IPS-11a (cell line): Measurements from ENCODE around the gene TMEM182.

Source experiments
- H3K4me3 ChIP-seq: one replicate; pipeline ENCODE4 v1.5.1; 2013; ENCODE audit warnings: low read depth, low read length, control low read depth

The TMEM182 gene, protein sequence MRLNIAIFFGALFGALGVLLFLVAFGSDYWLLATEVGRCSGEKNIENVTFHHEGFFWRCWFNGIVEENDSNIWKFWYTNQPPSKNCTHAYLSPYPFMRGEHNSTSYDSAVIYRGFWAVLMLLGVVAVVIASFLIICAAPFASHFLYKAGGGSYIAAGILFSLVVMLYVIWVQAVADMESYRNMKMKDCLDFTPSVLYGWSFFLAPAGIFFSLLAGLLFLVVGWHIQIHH

DNA sequence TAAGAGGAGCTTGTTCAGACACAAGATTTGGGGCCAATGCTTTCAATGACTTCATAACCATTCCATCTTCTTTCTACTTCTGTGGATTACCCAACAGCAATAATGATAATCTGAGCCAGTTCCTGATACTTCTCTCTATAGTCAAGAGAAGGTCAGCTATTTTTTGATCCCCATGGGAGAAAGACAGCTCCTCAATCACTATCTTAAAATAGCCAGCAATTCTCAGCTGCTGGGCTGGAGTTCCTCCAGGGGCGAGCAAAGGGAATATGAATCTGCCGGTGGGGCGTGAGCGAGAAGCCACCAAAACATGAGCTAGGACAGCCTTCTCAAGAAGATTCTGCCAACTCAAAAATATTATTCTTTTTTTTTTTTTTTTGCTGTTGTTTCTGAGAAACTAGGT lies at the start of gene TMEM182:
Gene TMEM182 (plus strand): TSS at position 269 of the 400 bp plus-strand sequence. CDS start 187 bp downstream, outside the sequence.
- no peak within 1 kb of the TSS for H3K4me3 ChIP-seq

DNA sequence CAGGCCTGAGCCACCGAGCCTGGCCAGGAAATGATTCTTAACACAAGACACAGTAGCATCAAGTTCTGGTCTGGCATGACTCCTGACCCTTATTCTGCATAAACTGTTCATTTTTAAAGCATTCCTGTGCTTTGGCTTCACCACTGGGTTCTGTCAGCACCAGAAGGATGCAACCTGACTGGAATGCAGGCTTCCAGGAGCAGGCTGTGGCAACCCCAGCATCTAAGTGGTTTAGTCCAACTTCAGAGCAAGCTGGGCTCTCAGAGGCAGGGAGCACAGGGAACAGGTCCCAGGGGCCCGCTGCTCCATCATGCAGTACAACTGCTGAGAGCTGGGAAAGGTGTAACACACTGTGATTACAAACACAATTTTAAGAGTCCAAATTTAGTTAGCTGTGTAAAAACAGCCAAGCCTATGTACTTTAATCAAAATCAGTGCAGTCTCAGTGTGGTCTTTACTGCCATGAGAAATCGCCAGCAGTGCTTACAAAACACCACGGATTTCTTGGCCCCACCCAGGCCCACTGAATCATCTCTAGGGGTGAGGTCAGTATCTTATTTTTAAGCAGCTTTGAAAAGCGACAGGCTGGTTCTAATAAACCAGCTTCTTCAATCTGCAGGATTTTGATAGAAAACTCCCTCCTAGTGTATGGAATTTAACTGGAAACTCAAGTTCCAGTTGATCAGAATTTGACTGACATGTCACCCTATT lies 44.4 kb upstream of the TMEM182 start:
- H3K4me3 ChIP-seq, result no peak overlapping the region

DNA sequence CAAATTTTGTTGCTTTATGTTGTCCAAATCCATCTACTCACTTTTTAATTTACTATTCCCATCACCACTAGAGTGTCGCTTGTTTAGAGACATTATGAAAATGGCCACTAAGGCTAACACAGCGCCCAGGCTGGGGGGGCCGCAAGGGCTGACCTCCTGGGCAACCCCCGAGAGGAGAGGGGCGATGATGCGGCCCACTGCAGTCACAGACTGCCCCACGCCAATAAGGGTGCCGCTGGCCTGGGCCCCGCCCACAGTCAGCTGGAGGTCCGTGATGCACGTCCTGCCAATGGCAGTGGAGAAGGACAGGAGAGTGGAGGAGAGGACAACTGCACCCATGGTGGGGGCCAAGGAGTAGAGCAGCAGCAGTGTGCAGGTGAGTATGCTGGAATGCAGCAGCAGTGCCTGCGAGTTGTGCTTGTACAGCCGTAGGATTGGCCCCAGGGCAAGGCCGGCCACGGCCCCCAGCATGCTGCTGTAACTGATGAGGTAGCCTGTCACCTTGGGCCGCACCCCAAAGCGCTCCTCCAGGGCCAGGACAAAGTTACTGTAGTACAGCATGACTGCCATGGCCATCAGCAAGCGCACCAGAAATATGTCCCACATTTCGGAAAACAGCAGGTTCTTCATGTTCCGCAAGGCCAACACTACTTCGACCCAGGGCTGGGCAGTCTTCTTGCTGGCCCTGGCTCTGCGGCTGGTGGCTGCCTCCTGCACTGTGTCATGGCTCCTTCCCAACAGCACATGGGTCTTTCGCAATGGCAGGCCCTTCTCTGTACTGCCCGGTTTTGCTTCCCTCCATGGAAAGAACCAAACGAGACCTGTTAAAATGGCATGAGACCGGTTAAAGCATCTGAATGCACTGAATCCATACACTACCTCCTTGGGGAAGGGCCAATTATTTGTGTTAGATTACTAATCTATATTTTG lies 43.2 kb upstream of the TMEM182 start:
- no peak overlapping the region for H3K4me3 ChIP-seq

DNA sequence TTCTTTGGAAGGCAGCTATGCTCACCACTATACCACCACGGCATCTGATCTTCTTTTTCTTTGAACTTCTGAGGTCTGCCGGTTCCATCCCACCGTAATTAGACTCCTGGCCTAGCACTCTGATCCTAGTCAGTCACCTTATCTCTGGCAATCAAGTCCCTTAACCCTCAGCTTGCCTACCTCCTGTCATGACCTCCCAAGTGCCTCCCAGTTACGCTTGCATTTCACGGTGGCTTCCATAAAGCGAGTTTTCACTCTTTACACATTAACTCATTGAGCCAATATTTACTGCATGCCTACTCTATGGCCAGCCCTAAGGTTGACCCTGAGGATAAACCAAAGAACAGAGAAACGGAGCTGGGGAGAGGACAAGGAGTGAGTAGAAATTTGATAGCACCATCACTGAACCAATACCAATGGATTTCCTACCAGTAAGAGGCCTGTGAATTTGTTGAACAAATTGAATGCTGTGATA lies 37.8 kb upstream of the TMEM182 start:
- no peak overlapping the region for H3K4me3 ChIP-seq

DNA sequence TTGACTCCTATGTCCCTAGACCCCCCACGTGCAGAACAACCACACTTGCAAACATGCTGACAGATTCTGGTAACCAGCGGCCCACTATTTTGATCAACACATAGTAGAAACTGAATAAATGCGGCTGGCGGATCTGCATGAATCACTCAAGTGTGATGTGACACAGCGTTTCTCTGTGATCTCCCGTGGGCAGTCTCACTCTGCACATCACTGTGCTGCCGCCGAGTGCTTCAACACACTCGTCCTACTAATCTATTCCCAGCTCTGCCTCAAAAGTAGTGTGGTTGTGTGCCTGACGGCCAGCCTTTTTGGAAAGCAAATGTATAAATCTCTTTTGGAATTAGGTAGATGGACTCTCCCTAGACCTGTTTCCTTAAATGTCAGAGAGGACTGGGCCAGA lies 37.3 kb upstream of the TMEM182 start:
- no peak overlapping the region for H3K4me3 ChIP-seq

DNA sequence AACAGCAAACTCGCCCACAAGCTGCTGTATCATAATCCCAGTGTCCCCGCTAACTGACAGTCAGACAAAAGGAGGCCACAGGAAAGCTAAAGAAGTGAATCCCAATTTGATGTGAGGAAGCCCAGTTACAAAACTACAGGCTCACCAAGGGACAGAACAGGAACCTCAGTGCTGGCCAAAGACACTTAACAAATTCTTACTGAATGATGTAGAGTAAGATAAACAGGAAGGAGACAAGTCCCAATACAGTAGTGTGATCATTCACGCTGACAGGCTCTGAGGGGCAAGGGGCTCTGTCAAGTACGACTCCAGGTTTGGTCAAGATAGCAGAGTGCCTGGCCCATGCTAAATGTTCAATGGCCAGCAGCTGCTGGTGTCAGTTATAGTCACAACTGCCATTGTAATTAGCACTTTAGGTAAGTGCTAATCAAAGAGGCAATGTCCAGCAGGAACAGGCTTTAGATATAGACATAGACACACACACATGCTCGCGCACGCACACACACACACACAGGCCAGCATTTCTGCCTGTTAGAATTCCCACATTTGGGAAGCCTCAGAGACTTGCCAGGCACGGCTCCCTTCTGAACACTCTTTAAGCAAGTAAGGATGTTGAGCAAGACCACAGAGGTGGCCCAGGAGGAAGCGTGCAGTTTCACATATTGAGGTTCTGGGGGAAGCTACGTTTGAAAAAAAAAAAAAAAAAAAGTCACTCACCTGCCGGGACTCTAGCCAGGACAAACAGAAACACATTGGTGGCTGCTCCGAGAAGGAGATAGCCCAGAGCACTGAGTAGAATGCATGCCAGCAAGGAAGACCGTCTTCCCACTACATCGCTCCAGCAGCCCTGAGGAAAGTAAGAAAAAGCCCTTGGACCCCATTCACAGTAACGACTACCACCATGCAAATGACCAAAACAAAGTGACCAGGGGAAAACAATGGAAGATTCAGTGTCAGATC lies 35.4 kb upstream of the TMEM182 start:
- no peak overlapping the region for H3K4me3 ChIP-seq

DNA sequence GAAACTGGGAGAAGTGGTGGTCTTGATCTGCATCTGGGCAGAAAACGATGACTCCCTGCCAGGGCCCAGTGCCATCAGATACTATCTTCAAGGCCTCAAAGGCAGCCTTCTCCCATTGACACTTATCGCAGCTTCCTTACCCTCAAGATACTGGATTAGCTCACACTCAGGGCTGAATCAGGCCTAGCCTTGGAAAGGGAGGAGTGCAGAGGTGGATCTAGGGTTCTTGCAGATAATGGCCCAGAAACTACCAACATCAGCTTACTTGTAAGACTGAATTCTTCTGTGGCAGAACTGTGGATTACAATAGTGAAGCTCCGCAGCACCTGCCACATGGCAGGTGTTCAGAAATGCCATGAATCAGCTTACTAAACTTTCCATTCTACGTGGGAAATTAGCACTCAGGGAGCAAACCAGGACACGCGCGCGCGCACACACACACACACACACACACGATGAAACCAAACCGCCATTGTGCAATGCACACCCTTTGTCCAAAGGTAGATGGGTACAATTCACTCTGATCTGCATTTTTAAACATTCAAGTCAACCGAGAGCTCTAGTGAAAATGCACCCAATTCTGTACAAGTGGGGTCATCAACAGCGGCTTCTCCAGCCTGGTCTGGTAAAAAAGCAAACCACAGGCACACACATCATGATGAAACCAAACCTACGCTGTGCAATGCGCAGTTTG lies 26.3 kb upstream of the TMEM182 start:
- peak overlapping the region; percentile 89 for H3K4me3 ChIP-seq

DNA sequence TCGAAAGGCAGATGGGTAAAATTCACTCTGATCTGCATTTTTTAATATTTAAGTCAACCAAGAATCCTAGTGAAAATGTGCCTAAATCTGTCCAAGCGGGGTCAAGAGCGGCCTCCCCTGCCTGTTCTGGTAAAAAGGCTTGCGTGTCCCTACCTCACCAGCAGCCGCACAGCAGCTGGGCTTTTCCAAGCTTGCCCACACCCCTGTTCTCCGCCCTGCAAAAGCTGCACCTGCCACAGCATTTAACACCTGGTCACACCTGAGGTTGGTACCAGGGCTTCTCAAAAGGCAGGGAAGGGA lies 25.8 kb upstream of the TMEM182 start:
- peak overlapping the region; percentile 89 for H3K4me3 ChIP-seq

DNA sequence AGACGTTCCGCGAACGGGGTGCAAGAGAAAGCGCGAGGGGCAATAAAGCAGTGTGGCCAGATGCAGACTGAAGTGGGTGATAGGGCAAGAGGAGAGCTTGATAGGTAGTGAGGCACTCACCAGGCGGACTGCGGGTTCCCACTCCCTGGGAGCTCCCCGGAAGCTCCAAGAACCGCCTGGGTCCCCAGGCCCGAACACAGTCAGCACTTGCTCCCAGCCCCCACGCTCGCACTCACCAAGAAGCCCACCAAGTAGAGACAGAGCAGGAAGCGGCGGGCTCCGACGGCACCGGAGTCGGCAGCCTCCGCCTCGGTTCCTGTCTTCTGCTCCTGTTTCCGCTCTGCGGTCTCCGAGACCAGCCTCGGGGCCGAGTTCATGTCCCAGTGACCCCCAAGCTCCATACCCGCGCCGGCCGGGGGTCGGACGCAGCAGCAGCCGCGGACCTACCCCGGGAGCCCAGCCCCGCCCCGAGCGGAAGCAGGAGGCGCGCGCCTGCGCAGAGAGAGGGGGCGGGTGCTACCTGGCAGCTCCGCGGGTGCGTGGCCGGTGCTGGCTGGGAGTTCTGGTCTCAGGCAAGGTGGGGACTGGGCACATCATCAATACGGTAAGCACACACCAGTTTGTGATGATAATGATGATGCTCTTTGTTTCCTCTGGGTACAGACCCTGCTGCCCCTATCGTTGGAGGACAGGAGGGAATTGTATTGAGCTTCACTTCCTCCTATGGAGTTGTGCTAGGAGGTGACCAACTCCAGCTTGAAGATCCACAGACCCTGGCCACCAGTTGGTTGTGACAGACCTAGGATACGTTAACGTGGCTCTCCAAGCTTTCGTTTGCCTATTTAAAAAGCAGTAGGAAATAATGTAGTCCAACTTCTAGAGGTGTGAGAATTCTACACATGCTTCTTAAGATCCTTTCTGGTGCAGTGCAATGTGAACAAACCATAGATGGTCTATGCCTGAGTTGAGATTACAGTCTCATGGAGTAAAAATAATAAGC lies 25.1 kb upstream of the TMEM182 start:
- peak overlapping the region; percentile 89 for H3K4me3 ChIP-seq

DNA sequence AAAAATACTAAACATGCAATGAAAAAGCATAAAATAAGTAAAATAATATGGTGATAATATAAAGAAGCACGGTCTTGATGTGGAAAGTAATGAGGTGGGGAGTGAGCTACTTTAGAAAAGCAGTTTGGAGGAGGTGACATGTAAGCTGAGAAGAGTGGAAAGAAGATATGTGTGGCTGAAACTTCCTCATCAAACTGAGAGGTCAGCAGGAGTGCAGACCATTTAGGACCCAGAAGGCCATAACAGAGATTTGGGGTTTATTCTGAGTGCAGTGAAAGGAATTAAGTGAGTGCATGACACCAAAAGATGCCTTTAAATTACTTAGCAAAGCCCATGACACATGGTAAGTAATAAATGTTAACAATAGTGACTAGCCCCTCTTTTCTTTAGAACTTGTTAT lies 24.4 kb upstream of the TMEM182 start:
- H3K4me3 ChIP-seq, result peak overlapping the region; percentile 89

DNA sequence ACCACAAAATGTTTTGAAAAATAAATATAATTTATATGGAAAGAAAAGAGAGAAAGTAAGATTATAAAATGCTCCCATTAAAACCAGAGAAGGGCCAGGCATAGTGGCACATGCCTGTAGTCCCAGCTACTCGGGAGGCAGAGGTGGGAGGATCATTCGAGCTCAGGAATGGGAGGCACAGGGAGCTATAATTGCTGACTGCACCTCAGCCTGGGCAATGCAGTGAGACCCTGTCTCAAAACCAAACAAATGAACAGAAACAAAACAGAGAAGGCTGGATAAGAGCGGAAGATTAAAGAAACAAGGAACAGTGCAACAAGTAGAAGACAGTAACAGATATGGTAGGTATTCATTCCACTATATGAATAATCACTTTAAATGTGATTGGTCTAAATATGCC lies 18.6 kb upstream of the TMEM182 start:
- no peak overlapping the region for H3K4me3 ChIP-seq

DNA sequence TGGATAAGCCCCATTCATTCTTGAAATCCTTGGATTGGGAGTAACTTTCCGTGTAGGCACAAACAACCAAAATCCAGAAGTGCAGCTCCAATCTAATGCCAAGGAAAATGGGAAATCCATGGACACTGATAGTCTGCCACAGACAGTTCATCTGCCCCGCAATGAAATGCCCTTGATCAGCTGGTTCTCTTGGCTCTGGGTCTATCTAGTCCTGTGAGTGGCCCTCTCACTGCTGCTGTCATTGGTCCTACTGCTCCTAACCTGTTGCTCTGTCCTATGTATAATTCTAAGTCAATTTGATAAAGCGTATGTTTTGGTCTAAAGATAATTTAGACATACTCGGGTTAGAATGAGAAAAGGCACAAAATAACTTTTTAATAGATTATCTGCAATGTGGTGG lies 13.7 kb upstream of the TMEM182 start:
- no peak overlapping the region for H3K4me3 ChIP-seq

DNA sequence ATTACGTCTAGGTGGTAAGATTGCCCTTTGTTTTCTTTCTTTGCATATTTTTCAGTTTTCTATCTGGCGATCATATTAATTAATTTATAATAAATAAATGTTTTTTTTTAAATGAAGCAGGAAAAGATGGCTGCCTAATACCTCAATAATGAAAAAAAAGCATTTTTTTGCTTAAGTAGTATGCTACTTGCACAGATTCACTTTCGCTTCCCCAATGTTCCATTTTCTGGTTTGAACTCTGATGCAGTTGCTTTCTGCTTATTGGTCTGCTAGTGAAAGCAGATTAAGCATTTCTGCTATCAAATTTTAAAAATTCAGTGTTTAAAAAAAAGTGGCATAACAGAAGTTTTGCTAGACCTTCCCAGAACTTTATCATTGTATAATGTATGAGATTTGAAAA lies 11.9 kb upstream of the TMEM182 start:
- H3K4me3 ChIP-seq, result no peak overlapping the region

DNA sequence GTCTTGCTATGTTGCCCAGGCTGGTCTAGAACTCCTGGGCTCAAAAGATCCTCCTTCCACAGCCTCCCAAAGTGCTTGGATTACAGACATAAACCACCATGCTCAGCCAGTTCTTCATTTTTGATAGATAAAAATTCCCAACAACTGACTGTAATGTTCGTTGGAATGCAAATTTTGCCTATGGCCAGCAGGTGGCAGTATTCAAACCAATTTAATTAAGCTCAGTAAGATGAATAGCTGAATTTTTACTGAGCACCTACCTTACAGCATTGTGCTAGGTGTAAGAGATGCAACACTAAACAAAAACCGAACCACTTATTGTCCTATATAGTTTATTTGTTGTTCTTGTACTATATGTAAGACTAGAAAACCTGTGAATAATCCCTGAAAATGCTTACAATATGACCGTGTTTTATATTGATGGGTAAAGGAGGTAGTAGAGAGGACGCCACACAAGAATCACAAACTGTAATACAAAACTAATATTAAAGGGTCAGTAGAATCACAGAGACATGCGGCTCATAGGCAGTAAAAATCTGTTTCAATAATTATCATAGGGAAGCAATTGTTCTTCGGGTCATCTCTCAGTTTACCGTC lies 8.2 kb upstream of the TMEM182 start:
- H3K4me3 ChIP-seq, result no peak overlapping the region

DNA sequence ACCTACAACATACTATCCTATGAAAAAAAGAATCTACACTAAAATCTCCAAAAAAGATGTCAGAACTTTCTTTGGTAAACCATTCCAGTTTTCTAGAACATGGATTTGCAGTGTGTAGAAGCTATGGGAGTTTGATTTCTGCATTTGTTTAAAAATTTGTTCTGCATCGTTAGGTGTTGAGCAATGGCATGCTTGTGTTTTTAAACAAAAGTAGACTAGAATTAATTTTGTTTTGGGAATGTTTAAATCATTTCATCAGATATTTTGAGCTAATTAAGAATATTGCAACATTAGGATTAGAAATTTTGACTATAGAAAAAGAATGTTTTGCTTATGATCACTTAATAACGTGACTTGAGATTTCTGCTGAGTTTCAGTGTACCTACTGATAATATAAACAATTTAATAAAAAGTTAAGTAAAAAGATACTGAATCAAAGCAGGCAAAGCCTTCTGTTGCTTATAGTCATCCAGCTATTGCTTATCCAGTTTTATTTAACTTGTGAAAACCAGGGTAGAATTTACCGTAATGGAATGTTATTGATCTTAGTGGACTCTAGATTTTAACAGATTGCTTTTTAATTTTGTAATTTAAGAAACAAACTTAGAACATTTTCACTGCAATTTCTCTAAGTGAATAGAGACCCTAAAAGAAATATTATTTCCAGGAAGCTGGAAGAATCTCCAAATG lies 7.2 kb upstream of the TMEM182 start:
- no peak overlapping the region for H3K4me3 ChIP-seq

DNA sequence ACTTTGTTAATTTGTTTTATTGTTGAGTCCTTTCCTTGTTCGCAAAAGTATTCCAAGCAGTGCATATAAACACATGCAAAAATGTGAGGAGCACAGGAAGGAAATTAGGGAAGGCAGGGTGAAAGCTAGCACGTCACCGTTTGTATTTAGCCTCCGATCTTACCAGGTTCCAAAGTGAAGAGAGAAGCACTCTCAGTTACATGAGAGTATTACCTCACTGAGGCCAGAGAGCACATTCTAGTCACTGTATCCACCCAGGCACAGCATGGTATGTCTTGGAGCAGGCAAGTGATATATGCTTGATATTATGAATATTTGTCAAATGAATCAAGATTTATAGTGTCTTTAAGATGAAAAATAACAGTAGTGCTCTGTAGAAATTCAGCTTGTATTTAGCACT lies 6.5 kb upstream of the TMEM182 start:
- H3K4me3 ChIP-seq, result no peak overlapping the region

DNA sequence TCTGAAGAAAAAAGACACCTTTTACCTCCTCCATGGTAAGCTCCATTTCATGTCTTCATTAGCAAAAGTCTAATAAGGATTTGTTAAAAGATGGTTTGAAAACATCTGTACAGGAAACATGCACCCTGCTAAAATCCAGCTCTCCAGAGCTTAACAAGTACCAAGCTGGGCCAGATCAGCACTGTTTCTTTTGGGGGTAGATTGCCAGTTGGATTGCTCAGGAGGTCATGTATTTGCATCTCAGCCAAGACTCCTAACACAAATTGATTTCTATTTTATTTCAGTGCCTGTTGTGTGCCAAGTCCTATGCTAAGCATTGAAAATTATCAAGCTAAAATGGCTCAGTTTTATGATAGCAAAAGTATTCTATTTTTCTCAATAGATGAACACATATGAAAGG lies 3.4 kb upstream of the TMEM182 start:
- no peak overlapping the region for H3K4me3 ChIP-seq

DNA sequence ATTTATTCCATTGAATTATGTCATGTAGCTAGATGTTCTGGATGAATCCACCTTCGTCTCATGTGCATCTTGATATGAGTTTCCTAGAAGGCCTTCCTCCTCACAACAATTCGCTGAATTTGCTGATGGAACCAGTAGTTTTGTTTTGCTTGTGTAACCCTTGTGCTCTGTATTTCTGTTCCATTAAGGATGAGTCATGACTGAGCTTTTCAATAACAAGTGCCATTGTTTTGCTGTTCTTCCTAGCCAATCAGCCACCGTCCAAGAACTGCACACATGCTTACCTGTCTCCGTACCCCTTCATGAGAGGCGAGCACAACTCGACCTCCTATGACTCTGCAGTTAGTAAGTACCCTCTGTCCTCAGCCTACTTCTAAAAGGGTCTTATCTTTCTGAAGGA lies 2.3 kb downstream of the TMEM182 start:
- no peak overlapping the region for H3K4me3 ChIP-seq
